Astrocyte (in vitro differentiated cells and primary cell): Measurements from ENCODE around the gene KLHL26. TPM values are rescaled to one million over a fixed set of nuclear protein-coding genes. Genes with fewer than 3 reads are reported as not detected.

ENCODE experiments used
- DNase-seq: peaks from one replicate; pipeline ENCODE4 v3.0.0-alpha.2; 2010; ENCODE audit warnings: low read depth
- FAIRE-seq: peaks from 2 replicates; lab custom pipeline; 2011; peaks lifted over from hg19 to GRCh38; lab: Jason Lieb, UNC
- H2AFZ ChIP-seq: 2 replicates; pipeline ENCODE4 v1.6.0; 2012; ENCODE audit warnings: low read depth, low read length, inconsistent platforms
- H3K27ac ChIP-seq: 2 replicates; pipeline ENCODE4 v1.5.1; 2011; ENCODE audit warnings: low read depth, low read length, inconsistent platforms
- H3K27me3 ChIP-seq: 2 replicates; pipeline ENCODE4 v1.6.0; 2011; ENCODE audit warnings: low read length, inconsistent platforms; ENCODE audit not compliant: insufficient read depth
- H3K36me3 ChIP-seq: 2 replicates; pipeline ENCODE4 v1.5.1; 2011; ENCODE audit warnings: low read length, inconsistent platforms; ENCODE audit not compliant: insufficient read depth
- H3K4me1 ChIP-seq: 2 replicates; pipeline ENCODE4 v1.5.1; 2011; ENCODE audit warnings: low read length, inconsistent platforms; ENCODE audit not compliant: insufficient read depth
- H3K4me2 ChIP-seq: 2 replicates; pipeline ENCODE4 v1.6.0; 2012; ENCODE audit warnings: low read length, inconsistent platforms
- H3K4me3 ChIP-seq: 2 replicates; pipeline ENCODE4 v1.5.1; 2011; ENCODE audit warnings: low read depth, mild to moderate bottlenecking, low read length, inconsistent platforms; ENCODE audit not compliant: insufficient read depth
- H3K79me2 ChIP-seq: 2 replicates; pipeline ENCODE4 v1.6.0; 2012; ENCODE audit warnings: mild to moderate bottlenecking, low read length, inconsistent platforms; ENCODE audit not compliant: insufficient read depth
- H3K9ac ChIP-seq: 2 replicates; pipeline ENCODE4 v1.6.0; 2012; ENCODE audit warnings: mild to moderate bottlenecking, low read length, inconsistent platforms
- H3K9me3 ChIP-seq: 2 replicates; pipeline ENCODE4 v1.5.1; 2012; ENCODE audit warnings: low read depth, mild to moderate bottlenecking, low read length, inconsistent platforms; ENCODE audit not compliant: insufficient read depth
- H4K20me1 ChIP-seq: 2 replicates; pipeline ENCODE4 v1.6.0; 2012; ENCODE audit warnings: low read length, inconsistent platforms; ENCODE audit not compliant: insufficient read depth
- H3K27ac Mint-ChIP-seq: one replicate; pipeline ENCODE4 v1.8.0; 2021; ENCODE audit warnings: mild to moderate bottlenecking, mixed read lengths; ENCODE audit not compliant: unreplicated experiment
- H3K27me3 Mint-ChIP-seq: one replicate; pipeline ENCODE4 v1.8.0; 2021; ENCODE audit warnings: low read depth, mixed read lengths; ENCODE audit not compliant: unreplicated experiment
- H3K36me3 Mint-ChIP-seq: one replicate; pipeline ENCODE4 v1.8.0; 2021; ENCODE audit warnings: low read depth, mixed read lengths; ENCODE audit not compliant: unreplicated experiment
- H3K4me1 Mint-ChIP-seq: one replicate; pipeline ENCODE4 v1.8.0; 2021; ENCODE audit warnings: low read depth, mixed read lengths; ENCODE audit not compliant: unreplicated experiment
- H3K4me3 Mint-ChIP-seq: one replicate; pipeline ENCODE4 v1.8.0; 2021; ENCODE audit warnings: mild to moderate bottlenecking, moderate library complexity, mixed read lengths; ENCODE audit not compliant: unreplicated experiment
- H3K9me3 Mint-ChIP-seq: one replicate; pipeline ENCODE4 v1.8.0; 2021; ENCODE audit warnings: mild to moderate bottlenecking, mixed read lengths; ENCODE audit not compliant: unreplicated experiment
- EZH2 ChIP-seq: IDR thresholded peaks from 2 replicates; pipeline ENCODE4 v1.6.1; 2012; ENCODE audit warnings: mild to moderate bottlenecking, low read length, inconsistent platforms; ENCODE audit not compliant: insufficient read depth
- total RNA-seq: library from RNA; stranded (reverse); gene quantifications from 2 replicates; pipeline ENCODE4 v1.2.1, GENCODE V29; 2021
- TF ChIP-seq, protein P1 (sequence below): IDR thresholded peaks from 2 replicates; pipeline ENCODE4 v1.5.1; 2011; ENCODE audit warnings: low read depth, mild to moderate bottlenecking, inconsistent platforms, low read length, moderate library complexity; ENCODE audit not compliant: insufficient read depth

KLHL26 gene
- total RNA-seq, 1 donor from 2014 or later = 4.4 TPM

DNA sequence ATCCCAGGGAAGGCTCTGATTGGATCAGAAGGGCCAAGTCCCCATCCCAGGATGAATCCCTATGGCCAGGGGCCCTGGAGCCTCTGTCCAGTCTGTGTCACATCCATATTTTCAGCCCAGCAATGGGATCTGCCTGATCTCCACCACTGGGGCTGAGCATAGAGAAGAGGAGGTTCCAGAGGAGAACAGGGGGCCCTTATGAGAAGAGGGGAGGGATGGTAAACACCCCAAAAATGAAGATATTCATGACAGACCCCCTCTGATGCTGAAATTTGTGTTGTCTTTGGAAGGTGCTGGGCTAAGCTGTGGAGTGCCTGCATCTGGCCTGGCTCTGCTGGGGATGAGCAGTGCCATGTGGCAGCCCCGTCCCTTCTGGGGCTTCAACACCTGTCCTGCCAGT is 14.5 kb downstream of the KLHL26 start:
- Mint-ChIP-seq H3K27me3 (peaks cover 12% of the 10 kb centered on the region), H3K36me3 (peaks cover 9% of the 10 kb centered on the region), H3K4me1 (peaks cover 17% of the 10 kb centered on the region), H3K27ac (no peak overlapping the region), H3K4me3 (no peak overlapping the region), H3K9me3 (peaks cover 1% of the 10 kb centered on the region)
- H3K9me3 ChIP-seq = no peaks in the 10 kb centered on the region
- no peak overlapping the region for H2AFZ ChIP-seq
- peaks cover 36% of the 10 kb centered on the region for H3K4me1 ChIP-seq
- H3K27ac ChIP-seq = peak overlapping the region; percentile 59
- no peak overlapping the region for H3K4me3 ChIP-seq
- no peaks in the 10 kb centered on the region for H3K36me3 ChIP-seq
- H3K4me2 ChIP-seq = peak overlapping the region; percentile 80
- no peak for FAIRE-seq
- no peak for DNase-seq
- no peaks in the 10 kb centered on the region for H3K27me3 ChIP-seq
- peaks cover 50% of the 10 kb centered on the region for H4K20me1 ChIP-seq
- peaks cover 3% of the 10 kb centered on the region for H3K79me2 ChIP-seq
- no peak for TF ChIP-seq EZH2
- TF ChIP-seq, protein P1, sequence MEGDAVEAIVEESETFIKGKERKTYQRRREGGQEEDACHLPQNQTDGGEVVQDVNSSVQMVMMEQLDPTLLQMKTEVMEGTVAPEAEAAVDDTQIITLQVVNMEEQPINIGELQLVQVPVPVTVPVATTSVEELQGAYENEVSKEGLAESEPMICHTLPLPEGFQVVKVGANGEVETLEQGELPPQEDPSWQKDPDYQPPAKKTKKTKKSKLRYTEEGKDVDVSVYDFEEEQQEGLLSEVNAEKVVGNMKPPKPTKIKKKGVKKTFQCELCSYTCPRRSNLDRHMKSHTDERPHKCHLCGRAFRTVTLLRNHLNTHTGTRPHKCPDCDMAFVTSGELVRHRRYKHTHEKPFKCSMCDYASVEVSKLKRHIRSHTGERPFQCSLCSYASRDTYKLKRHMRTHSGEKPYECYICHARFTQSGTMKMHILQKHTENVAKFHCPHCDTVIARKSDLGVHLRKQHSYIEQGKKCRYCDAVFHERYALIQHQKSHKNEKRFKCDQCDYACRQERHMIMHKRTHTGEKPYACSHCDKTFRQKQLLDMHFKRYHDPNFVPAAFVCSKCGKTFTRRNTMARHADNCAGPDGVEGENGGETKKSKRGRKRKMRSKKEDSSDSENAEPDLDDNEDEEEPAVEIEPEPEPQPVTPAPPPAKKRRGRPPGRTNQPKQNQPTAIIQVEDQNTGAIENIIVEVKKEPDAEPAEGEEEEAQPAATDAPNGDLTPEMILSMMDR = no peak
- H3K9ac ChIP-seq = peak overlapping the region; percentile 76

DNA sequence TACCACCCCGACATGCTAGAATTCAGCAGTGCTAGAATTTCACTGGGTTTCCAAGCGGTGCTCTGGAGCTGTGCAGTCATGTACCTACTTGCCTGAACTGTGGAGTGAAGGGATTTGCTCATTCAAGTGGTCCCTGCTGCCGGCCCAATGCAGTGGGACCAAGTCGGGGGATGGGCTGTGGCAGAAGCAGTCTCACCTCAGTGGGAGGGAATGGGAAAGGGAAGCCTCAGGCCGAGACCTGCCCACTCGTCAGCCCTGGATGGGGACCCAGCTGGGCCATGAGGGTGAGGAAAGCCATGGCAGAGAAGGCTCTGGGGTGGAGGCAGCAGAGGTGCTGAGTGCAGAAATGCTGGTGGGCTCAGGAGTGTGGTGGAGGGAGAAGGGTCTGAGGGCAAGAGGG is 14.9 kb downstream of the KLHL26 start:
- Histone ChIP-seq H3K9me3 (no peaks in the 10 kb centered on the region), H3K27me3 (no peaks in the 10 kb centered on the region), H2AFZ (no peak overlapping the region), H3K9ac (no peak overlapping the region), H3K4me2 (no peak overlapping the region), H4K20me1 (peaks cover 47% of the 10 kb centered on the region), H3K4me1 (peaks cover 36% of the 10 kb centered on the region), H3K4me3 (no peak overlapping the region), H3K36me3 (no peaks in the 10 kb centered on the region), H3K79me2 (no peaks in the 10 kb centered on the region), H3K27ac (no peak overlapping the region)
- peaks cover 17% of the 10 kb centered on the region for H3K4me1 Mint-ChIP-seq
- peak overlapping the region; percentile 27 for H3K4me3 Mint-ChIP-seq
- H3K27me3 Mint-ChIP-seq = peaks cover 9% of the 10 kb centered on the region
- TF ChIP-seq, protein P1 = no peak
- no peak for TF ChIP-seq EZH2
- peaks cover 1% of the 10 kb centered on the region for H3K9me3 Mint-ChIP-seq
- peaks cover 6% of the 10 kb centered on the region for H3K36me3 Mint-ChIP-seq
- FAIRE-seq (no peak), DNase-seq (no peak)
- H3K27ac Mint-ChIP-seq = peak overlapping the region; percentile 75

DNA sequence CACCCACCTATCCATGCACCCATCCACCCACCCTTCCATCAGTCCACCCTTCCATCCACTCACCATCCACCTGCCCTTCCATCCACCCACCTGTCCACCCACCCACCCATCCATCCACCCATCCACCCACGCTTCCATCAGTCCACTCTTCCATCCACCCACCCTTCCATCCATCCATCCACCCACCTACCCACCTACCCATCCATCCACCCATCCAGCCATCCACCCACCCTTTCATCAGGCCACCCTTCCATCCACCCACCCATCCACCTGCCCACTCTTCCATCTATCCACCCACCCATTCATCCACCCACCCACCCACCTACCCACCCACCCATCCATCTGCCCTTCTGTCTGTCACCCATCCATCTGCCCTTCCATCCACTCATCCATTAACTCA is 17.0 kb downstream of the KLHL26 start:
- Histone ChIP-seq H3K9me3 (no peaks in the 10 kb centered on the region), H3K4me2 (no peak overlapping the region), H3K4me3 (no peak overlapping the region), H3K27ac (no peak overlapping the region), H3K27me3 (no peaks in the 10 kb centered on the region), H3K79me2 (no peaks in the 10 kb centered on the region), H3K9ac (no peak overlapping the region), H4K20me1 (peaks cover 35% of the 10 kb centered on the region), H3K4me1 (peaks cover 45% of the 10 kb centered on the region), H2AFZ (no peak overlapping the region), H3K36me3 (no peaks in the 10 kb centered on the region)
- Mint-ChIP-seq H3K27ac (no peak overlapping the region), H3K4me1 (peaks cover 29% of the 10 kb centered on the region), H3K4me3 (no peak overlapping the region), H3K27me3 (peaks cover 6% of the 10 kb centered on the region), H3K9me3 (no peaks in the 10 kb centered on the region), H3K36me3 (peaks cover 6% of the 10 kb centered on the region)
- no peak for TF ChIP-seq EZH2
- TF ChIP-seq, protein P1 = no peak
- DNase-seq (no peak), FAIRE-seq (no peak)
